Esophagus squamous epithelium (tissue), 5 donors: ENCODE data around the gene NIPBL. TPM values are rescaled to one million over a fixed set of nuclear protein-coding genes. Genes with fewer than 3 reads are reported as not detected.

ENCODE experiments used
- DNase-seq: peaks from one replicate; lab custom pipeline; 2025; lab: John Stamatoyannopoulos, UW
- H3K27ac ChIP-seq, 4 donors: fragments of 200-600 bp; sonication (generic); one replicate each; pipeline ENCODE4 v1.5.1; 2016 to 2019; ENCODE audit warnings: mild to moderate bottlenecking in 1 of 4
- H3K27me3 ChIP-seq, 4 donors: fragments of 200-600 bp; sonication (generic); 1 replicate in 3 of 4; 2 replicates in 1 of 4; pipeline versions ENCODE4 v1.5.1 to v1.6.0; 2017 to 2021; ENCODE audit warnings: antibody characterized with exemption in 1 of 4
- H3K36me3 ChIP-seq, 3 donors: fragments of 200-600 bp; sonication (generic); one replicate each; pipeline ENCODE4 v1.5.1; 2016 to 2019
- H3K4me1 ChIP-seq, 3 donors: fragments of 200-600 bp; sonication (generic); one replicate each; pipeline ENCODE4 v1.5.1; 2017 to 2019
- H3K4me3 ChIP-seq, 4 donors: fragments of 200-600 bp; sonication (generic); 1 replicate in 3 of 4; 2 replicates in 1 of 4; pipeline ENCODE4 v1.5.1; 2016 to 2019; ENCODE audit warnings: mild to moderate bottlenecking in 2 of 4, moderate library complexity in 1 of 4
- H3K9me3 ChIP-seq, 3 donors: fragments of 200-600 bp; sonication (generic); one replicate each; pipeline ENCODE4 v1.5.1; 2016 to 2019
- CTCF ChIP-seq, 6 experiments: fragments of 450-650 bp in 4 of 6; fragments of 200-600 bp in 2 of 6; sonication (generic) in 2 of 6; IDR thresholded peaks; one replicate each; pipeline ENCODE4 v1.5.1; 2016 to 2019; ENCODE audit warnings: antibody characterized with exemption in 6 of 6, mild to moderate bottlenecking in 4 of 6, moderate library complexity in 4 of 6
- POLR2A ChIP-seq, 4 donors: fragments of 450-650 bp; IDR thresholded peaks; one replicate each; pipeline ENCODE4 v1.6.1; 2017; ENCODE audit warnings: antibody characterized with exemption in 4 of 4, mild to moderate bottlenecking in 4 of 4, moderate library complexity in 3 of 4
- WGBS, 2 donors: methylation state at CpG; one replicate each; pipeline ENCODE4 v1.1.5; 2018; 5-methylcytosine and 5-hydroxymethylcytosine counted together
- intact Hi-C: fragments of 100-400 bp; cut with DNase I; formaldehyde crosslinking; loops from one replicate; pipeline ENCODE4 v1.15.0; 2022
- total RNA-seq, 4 donors: library from RNA; depleted of rRNA; stranded (reverse); fragments of >200 nt; gene quantifications; one replicate each; pipeline ENCODE4 v1.1.0, GENCODE V29; 2016
- donor health status: DM: yes; HTN: yes; CAD: no.

NIPBL gene
- total RNA-seq, 4 donors from 2014 or later: 19.4 to 50.0 (median 31.3) TPM

- peaks cover 4 to 62% (median 6%) of the 10 kb centered on the region in 3 donors for H3K4me1 ChIP-seq
Measured at GRCh38 chr5:36948650-36949049, 72.1 kb downstream of the NIPBL start.

GRCh38 chr5:36949593-36949992 lies 73.0 kb downstream of the NIPBL start:
- no peak for TF ChIP-seq CTCF (IDR thresholded peaks at IDR 0.05)
- no peak for TF ChIP-seq POLR2A (IDR thresholded peaks at IDR 0.05)
- no peak for DNase-seq
- no peaks in the 10 kb centered on the region for H3K36me3 ChIP-seq

More at GRCh38 chr5:36948650-36949049, 72.1 kb downstream of the NIPBL start:
- H3K4me3 ChIP-seq: no peak overlapping the region
- no peak for DNase-seq
- no peaks in the 10 kb centered on the region for H3K36me3 ChIP-seq
- no peak for TF ChIP-seq POLR2A (IDR thresholded peaks at IDR 0.05)
- no peak for TF ChIP-seq CTCF (IDR thresholded peaks at IDR 0.05)
- no peak overlapping the region for H3K27ac ChIP-seq
- H3K27me3 ChIP-seq: no peaks in the 10 kb centered on the region
- no peaks in the 10 kb centered on the region for H3K9me3 ChIP-seq
- intact Hi-C loops: no loop called here
- WGBS, 2 donors: 79 to 86% methylated on average over 1 of the region's 1 CpG

GRCh38 chr5:36950586-36951457 lies 74.3 kb downstream of the NIPBL start:
- Histone ChIP-seq H3K4me1 (peaks cover 4 to 54% (median 6%) of the 10 kb centered on the region in 3 donors), H3K27me3 (no peaks in the 10 kb centered on the region), H3K9me3 (no peaks in the 10 kb centered on the region), H3K36me3 (peaks cover 0 to 6% (median 0%) of the 10 kb centered on the region in 3 donors), H3K4me3 (no peak overlapping the region), H3K27ac (no peak overlapping the region)
- WGBS, 2 donors: 44 to 49% methylated on average over 5 of the region's 5 CpGs
- DNase-seq: no peak
- TF ChIP-seq POLR2A (IDR thresholded peaks at IDR 0.05) (no peak), CTCF (IDR thresholded peaks at IDR 0.05) (no peak)
- intact Hi-C loops: no loop called here

More at GRCh38 chr5:36949593-36949992, 73.0 kb downstream of the NIPBL start:
- 79 to 88% methylated on average over 1 of the region's 1 CpG for WGBS, 2 donors
- no peaks in the 10 kb centered on the region for H3K9me3 ChIP-seq
- H3K4me1 ChIP-seq: peaks cover 4 to 54% (median 6%) of the 10 kb centered on the region in 3 donors
- no peak overlapping the region for H3K4me3 ChIP-seq
- no peaks in the 10 kb centered on the region for H3K27me3 ChIP-seq
- no peak overlapping the region for H3K27ac ChIP-seq
- intact Hi-C loops: no loop called here

GRCh38 chr5:36953043-36953442 lies 76.5 kb downstream of the NIPBL start:
- WGBS, 2 donors: 60 to 62% methylated on average over 2 of the region's 2 CpGs
- no peak overlapping the region for H3K4me3 ChIP-seq
- no peak for DNase-seq
- H3K9me3 ChIP-seq: no peaks in the 10 kb centered on the region
- TF ChIP-seq POLR2A (IDR thresholded peaks at IDR 0.05) (no peak), CTCF (IDR thresholded peaks at IDR 0.05) (no peak)
- intact Hi-C loops: no loop called here
- no peaks in the 10 kb centered on the region for H3K27me3 ChIP-seq
- H3K36me3 ChIP-seq: peaks cover 0 to 28% (median 0%) of the 10 kb centered on the region in 3 donors
- H3K27ac ChIP-seq: no peak overlapping the region
- peaks cover 4 to 38% (median 6%) of the 10 kb centered on the region in 3 donors for H3K4me1 ChIP-seq

- H3K4me3 ChIP-seq: no peak overlapping the region
- no peaks in the 10 kb centered on the region for H3K27me3 ChIP-seq
- intact Hi-C loops: no loop called here
- no peak for DNase-seq
- TF ChIP-seq POLR2A (IDR thresholded peaks at IDR 0.05) (no peak), CTCF (IDR thresholded peaks at IDR 0.05) (no peak)
- H3K4me1 ChIP-seq: peaks cover 0 to 6% (median 0%) of the 10 kb centered on the region in 3 donors
- 92% methylated on average over 3 of the region's 3 CpGs for WGBS, 2 donors
- no peak overlapping the region for H3K27ac ChIP-seq
- H3K9me3 ChIP-seq: no peaks in the 10 kb centered on the region
- H3K36me3 ChIP-seq: peaks cover 0 to 65% (median 0%) of the 10 kb centered on the region in 3 donors
Measured at GRCh38 chr5:36957953-36958537, 81.5 kb downstream of the NIPBL start.
